WTC11 (cell line): Measurements from ENCODE around the gene MTX1. TPM values are rescaled to one million over a fixed set of nuclear protein-coding genes. Genes with fewer than 3 reads are reported as not detected.

Source experiments
- ATAC-seq: fragments of 200-7000 bp; cut with Tn5 transposase; 2 replicates; pipeline ENCODE4 v1.10.0; 2021; ENCODE audit warnings: mild to moderate bottlenecking, moderate library complexity
- CTCF ChIA-PET: fragments of 300-600 bp; sonication (Branson Sonifier 250); formaldehyde crosslinking; loops from one replicate; lab custom pipeline; 2021; ENCODE audit warnings: antibody characterized with exemption; lab: Charles Lee
- POLR2A ChIA-PET: fragments of 350-600 bp; sonication (Branson Sonifier 250); formaldehyde crosslinking; loops from one replicate; lab custom pipeline; 2021; ENCODE audit warnings: antibody characterized with exemption; lab: Charles Lee
- DNase-seq: peaks from one replicate; pipeline ENCODE4 v3.0.0; 2021; ENCODE audit warnings: low spot score
- H3K27ac Mint-ChIP-seq: 2 replicates; pipeline ENCODE4 v1.8.0; 2021; ENCODE audit warnings: mixed read lengths
- H3K27me3 Mint-ChIP-seq: 2 replicates; pipeline ENCODE4 v1.8.0; 2021; ENCODE audit warnings: low read depth, mild to moderate bottlenecking, moderate library complexity, mixed read lengths
- H3K36me3 Mint-ChIP-seq: 2 replicates; pipeline ENCODE4 v1.8.0; 2021; ENCODE audit warnings: mixed read lengths
- H3K4me1 Mint-ChIP-seq: 2 replicates; pipeline ENCODE4 v1.8.0; 2022; ENCODE audit warnings: mixed read lengths
- H3K4me3 Mint-ChIP-seq: 2 replicates; pipeline ENCODE4 v1.8.0; 2021; ENCODE audit warnings: mild to moderate bottlenecking, moderate library complexity, mixed read lengths
- H3K9me3 Mint-ChIP-seq: 2 replicates; pipeline ENCODE4 v1.8.0; 2021; ENCODE audit warnings: mixed read lengths
- EMX1 ChIP-seq: fragments of 250-450 bp; sonication (Bioruptor Pico); IDR thresholded peaks from 2 replicates; pipeline ENCODE4 v1.8.0; 2021; ENCODE audit warnings: mild to moderate bottlenecking
- FOXK1 ChIP-seq: sonication (generic); formaldehyde crosslinking; IDR thresholded peaks from 2 replicates; pipeline ENCODE4 v1.8.0; 2022; ENCODE audit warnings: mild to moderate bottlenecking, moderate library complexity, missing genetic modification reagents
- GABPB1 ChIP-seq: sonication (generic); formaldehyde crosslinking; IDR thresholded peaks from 2 replicates; pipeline ENCODE4 v1.8.1; 2023; ENCODE audit warnings: mild to moderate bottlenecking, missing genetic modification reagents
- GRHL2 ChIP-seq: fragments of 250-450 bp; sonication (Bioruptor Pico); IDR thresholded peaks from 2 replicates; pipeline ENCODE4 v1.8.0; 2022; ENCODE audit warnings: mild to moderate bottlenecking, moderate library complexity; ENCODE audit not compliant: insufficient replicate concordance, severe bottlenecking
- GTF2I ChIP-seq: fragments of 250-450 bp; sonication (Bioruptor Pico); conservative IDR thresholded peaks from 2 replicates; pipeline ENCODE4 v1.4.0; 2021; ENCODE audit warnings: mild to moderate bottlenecking
- NFE2L1 ChIP-seq: sonication (generic); formaldehyde crosslinking; IDR thresholded peaks from 2 replicates; pipeline ENCODE4 v1.8.1; 2023; ENCODE audit warnings: missing genetic modification reagents
- OVOL2 ChIP-seq: fragments of 250-450 bp; sonication (Bioruptor Pico); IDR thresholded peaks from 2 replicates; pipeline ENCODE4 v1.9.0; 2021; ENCODE audit warnings: mild to moderate bottlenecking, borderline replicate concordance
- SP1 ChIP-seq: sonication (generic); formaldehyde crosslinking; conservative IDR thresholded peaks from 2 replicates; pipeline ENCODE4 v1.8.1; 2022; ENCODE audit warnings: missing genetic modification reagents
- TEAD1 ChIP-seq: sonication (generic); formaldehyde crosslinking; IDR thresholded peaks from 2 replicates; pipeline ENCODE4 v1.8.0; 2022; ENCODE audit warnings: mild to moderate bottlenecking, missing genetic modification reagents
- ZNF232 ChIP-seq: sonication (generic); formaldehyde crosslinking; IDR thresholded peaks from 2 replicates; pipeline ENCODE4 v1.8.0; 2022; ENCODE audit warnings: mild to moderate bottlenecking, missing genetic modification reagents
- ZNF416 ChIP-seq: fragments of 250-450 bp; sonication (Bioruptor Pico); IDR thresholded peaks from 2 replicates; pipeline ENCODE4 v1.9.0; 2021; ENCODE audit warnings: mild to moderate bottlenecking, inconsistent platforms
- total RNA-seq: library from RNA; stranded (reverse); gene quantifications from 3 replicates; pipeline ENCODE4 v1.2.3, GENCODE V29; 2021
- TF ChIP-seq, protein P1 (sequence below): fragments of 200-600 bp; IDR thresholded peaks from 2 replicates; pipeline ENCODE4 v1.8.0; 2022; ENCODE audit warnings: antibody characterized with exemption
- TF ChIP-seq, protein P2 (sequence below): sonication (generic); formaldehyde crosslinking; IDR thresholded peaks from 2 replicates; pipeline ENCODE4 v1.8.0; 2022; ENCODE audit warnings: mild to moderate bottlenecking, missing genetic modification reagents
- TF ChIP-seq, protein P3 (sequence below): sonication (generic); formaldehyde crosslinking; IDR thresholded peaks from 2 replicates; pipeline ENCODE4 v1.8.1; 2023; ENCODE audit warnings: mild to moderate bottlenecking, moderate library complexity, missing genetic modification reagents
- TF ChIP-seq, protein P4 (sequence below): fragments of 250-450 bp; sonication (Bioruptor Pico); IDR thresholded peaks from 2 replicates; pipeline ENCODE4 v1.9.0; 2021; ENCODE audit warnings: mild to moderate bottlenecking
- TF ChIP-seq, protein P5 (sequence below): fragments of 250-450 bp; sonication (Bioruptor Pico); IDR thresholded peaks from 2 replicates; pipeline ENCODE4 v1.9.0; 2021; ENCODE audit warnings: mild to moderate bottlenecking, borderline replicate concordance
- TF ChIP-seq, protein P6 (sequence below): fragments of 250-450 bp; sonication (Bioruptor Pico); IDR thresholded peaks from 2 replicates; pipeline ENCODE4 v1.9.0; 2021; ENCODE audit warnings: mild to moderate bottlenecking
- TF ChIP-seq, protein P7 (sequence below): sonication (generic); formaldehyde crosslinking; conservative IDR thresholded peaks from 2 replicates; pipeline ENCODE4 v1.8.1; 2023; ENCODE audit warnings: mild to moderate bottlenecking, low read depth, missing genetic modification reagents, moderate library complexity

The MTX1 gene
- total RNA-seq, 1 experiment from 2014 or later, result 62.8 TPM

DNA sequence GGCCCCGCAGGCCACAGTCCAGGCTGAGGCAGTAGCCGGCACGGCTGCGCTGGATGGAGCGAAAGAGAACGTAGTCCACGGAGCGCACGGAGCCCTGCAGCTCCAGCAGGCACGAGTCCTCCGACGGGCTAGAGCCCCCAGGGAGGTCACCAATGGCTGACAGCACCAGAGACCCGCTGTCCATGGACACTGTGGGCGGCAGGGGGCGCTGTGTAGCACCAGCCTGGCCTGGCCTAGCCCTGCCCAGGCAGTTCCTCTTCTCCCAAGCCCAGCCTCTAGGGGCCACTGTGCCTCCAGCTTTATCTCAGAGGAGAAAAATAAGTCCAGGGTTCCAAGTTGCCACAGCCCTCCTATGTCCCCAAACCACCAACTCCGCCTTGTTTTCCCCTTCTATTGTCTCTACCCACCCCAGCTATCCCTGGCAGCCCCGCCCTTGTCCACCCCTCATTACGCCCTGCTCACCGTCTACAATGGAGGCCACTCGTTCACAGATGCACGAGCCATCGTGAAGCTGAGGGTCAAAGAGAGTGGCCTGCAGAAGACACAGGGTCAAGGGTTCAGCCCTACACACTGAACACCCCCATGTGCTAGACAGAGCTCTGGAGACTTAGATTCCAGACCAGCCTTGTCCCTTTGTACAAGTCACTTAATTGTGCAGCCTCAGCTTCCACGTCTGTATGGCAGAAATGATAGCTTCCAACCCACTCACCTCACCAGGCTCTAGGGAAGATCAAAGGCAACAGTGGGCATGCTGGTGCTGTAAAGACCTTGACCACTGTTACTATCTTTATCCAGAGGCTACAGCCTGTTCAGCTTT, 42.3 kb downstream of the MTX1 start:
- DNase-seq, result peak; percentile 99
- Mint-ChIP-seq H3K36me3 (peaks cover 17% of the 10 kb centered on the region), H3K9me3 (no peaks in the 10 kb centered on the region), H3K27me3 (peaks cover 16% of the 10 kb centered on the region), H3K4me1 (peaks cover 24% of the 10 kb centered on the region), H3K27ac (peak overlapping the region; percentile 89), H3K4me3 (peak overlapping the region; percentile 58)
- no peak for TF ChIP-seq GABPB1 (CRISPR knock-in tag)
- TF ChIP-seq, protein P1, sequence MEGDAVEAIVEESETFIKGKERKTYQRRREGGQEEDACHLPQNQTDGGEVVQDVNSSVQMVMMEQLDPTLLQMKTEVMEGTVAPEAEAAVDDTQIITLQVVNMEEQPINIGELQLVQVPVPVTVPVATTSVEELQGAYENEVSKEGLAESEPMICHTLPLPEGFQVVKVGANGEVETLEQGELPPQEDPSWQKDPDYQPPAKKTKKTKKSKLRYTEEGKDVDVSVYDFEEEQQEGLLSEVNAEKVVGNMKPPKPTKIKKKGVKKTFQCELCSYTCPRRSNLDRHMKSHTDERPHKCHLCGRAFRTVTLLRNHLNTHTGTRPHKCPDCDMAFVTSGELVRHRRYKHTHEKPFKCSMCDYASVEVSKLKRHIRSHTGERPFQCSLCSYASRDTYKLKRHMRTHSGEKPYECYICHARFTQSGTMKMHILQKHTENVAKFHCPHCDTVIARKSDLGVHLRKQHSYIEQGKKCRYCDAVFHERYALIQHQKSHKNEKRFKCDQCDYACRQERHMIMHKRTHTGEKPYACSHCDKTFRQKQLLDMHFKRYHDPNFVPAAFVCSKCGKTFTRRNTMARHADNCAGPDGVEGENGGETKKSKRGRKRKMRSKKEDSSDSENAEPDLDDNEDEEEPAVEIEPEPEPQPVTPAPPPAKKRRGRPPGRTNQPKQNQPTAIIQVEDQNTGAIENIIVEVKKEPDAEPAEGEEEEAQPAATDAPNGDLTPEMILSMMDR, result peak; percentile 99
- TF ChIP-seq ZNF416 (CRISPR knock-in tag), result peak; percentile 32; the same call in 1 of the 2 replicates
- peak; percentile 33; the same call in 1 of the 2 replicates for TF ChIP-seq SP1 (CRISPR knock-in tag)
- TF ChIP-seq FOXK1 (CRISPR knock-in tag), result 0 out of 2 replicates have a peak, but pooled peaks have one; percentile 17
- TF ChIP-seq, protein P2, sequence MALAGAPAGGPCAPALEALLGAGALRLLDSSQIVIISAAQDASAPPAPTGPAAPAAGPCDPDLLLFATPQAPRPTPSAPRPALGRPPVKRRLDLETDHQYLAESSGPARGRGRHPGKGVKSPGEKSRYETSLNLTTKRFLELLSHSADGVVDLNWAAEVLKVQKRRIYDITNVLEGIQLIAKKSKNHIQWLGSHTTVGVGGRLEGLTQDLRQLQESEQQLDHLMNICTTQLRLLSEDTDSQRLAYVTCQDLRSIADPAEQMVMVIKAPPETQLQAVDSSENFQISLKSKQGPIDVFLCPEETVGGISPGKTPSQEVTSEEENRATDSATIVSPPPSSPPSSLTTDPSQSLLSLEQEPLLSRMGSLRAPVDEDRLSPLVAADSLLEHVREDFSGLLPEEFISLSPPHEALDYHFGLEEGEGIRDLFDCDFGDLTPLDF (CRISPR knock-in tag), result no peak
- TF ChIP-seq, protein P3, sequence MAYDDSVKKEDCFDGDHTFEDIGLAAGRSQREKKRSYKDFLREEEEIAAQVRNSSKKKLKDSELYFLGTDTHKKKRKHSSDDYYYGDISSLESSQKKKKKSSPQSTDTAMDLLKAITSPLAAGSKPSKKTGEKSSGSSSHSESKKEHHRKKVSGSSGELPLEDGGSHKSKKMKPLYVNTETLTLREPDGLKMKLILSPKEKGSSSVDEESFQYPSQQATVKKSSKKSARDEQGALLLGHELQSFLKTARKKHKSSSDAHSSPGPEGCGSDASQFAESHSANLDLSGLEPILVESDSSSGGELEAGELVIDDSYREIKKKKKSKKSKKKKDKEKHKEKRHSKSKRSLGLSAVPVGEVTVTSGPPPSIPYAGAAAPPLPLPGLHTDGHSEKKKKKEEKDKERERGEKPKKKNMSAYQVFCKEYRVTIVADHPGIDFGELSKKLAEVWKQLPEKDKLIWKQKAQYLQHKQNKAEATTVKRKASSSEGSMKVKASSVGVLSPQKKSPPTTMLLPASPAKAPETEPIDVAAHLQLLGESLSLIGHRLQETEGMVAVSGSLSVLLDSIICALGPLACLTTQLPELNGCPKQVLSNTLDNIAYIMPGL (CRISPR knock-in tag), result peak; percentile 95
- TF ChIP-seq TEAD1 (CRISPR knock-in tag), result peak; percentile 50; the same call in 1 of the 2 replicates
- TF ChIP-seq, protein P4, sequence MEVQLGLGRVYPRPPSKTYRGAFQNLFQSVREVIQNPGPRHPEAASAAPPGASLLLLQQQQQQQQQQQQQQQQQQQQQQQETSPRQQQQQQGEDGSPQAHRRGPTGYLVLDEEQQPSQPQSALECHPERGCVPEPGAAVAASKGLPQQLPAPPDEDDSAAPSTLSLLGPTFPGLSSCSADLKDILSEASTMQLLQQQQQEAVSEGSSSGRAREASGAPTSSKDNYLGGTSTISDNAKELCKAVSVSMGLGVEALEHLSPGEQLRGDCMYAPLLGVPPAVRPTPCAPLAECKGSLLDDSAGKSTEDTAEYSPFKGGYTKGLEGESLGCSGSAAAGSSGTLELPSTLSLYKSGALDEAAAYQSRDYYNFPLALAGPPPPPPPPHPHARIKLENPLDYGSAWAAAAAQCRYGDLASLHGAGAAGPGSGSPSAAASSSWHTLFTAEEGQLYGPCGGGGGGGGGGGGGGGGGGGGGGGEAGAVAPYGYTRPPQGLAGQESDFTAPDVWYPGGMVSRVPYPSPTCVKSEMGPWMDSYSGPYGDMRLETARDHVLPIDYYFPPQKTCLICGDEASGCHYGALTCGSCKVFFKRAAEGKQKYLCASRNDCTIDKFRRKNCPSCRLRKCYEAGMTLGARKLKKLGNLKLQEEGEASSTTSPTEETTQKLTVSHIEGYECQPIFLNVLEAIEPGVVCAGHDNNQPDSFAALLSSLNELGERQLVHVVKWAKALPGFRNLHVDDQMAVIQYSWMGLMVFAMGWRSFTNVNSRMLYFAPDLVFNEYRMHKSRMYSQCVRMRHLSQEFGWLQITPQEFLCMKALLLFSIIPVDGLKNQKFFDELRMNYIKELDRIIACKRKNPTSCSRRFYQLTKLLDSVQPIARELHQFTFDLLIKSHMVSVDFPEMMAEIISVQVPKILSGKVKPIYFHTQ, result no peak
- ChIA-PET CTCF (interaction anchor here (0.5 to 4.8 kb wide), 63 partner anchors 9 to 1484 kb away, joined by 3 to 204 read pairs (median 6); partner anchors contain the start of genes CLK2, FDPS, HCN3 and KRTCAP2), POLR2A (interaction anchor here (1.0 to 1.7 kb wide), 6 partner anchors 10 to 67 kb away, joined by 3 to 6 read pairs (median 4); partner anchors contain the start of gene CLK2)
- peak; percentile 87 for ATAC-seq

DNA sequence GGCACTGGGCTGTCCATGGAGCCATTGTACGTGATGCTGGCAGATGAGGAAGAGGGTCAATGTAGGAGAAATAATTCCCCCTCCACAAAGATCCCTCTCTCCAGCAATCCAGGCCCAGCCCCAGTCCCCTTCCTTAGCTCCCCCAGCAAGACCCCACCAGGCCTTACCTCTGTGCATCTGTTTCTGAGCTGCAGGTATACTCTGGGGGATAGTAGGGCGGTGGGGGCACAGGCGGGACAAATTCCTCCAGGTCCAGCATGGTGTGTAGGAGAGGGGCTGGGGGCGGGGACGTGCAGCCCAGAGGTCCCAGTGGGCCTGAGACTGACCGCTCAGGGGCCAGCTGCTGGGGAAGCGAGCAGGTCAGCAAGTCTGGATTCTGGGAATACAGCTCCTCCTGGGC, 43.1 kb downstream of the MTX1 start:
- DNase-seq, result no peak
- ChIA-PET POLR2A (interaction anchor here (0.6 to 1.7 kb wide), 4 partner anchors 9 to 69 kb away, joined by 3 to 6 read pairs (median 4); partner anchors contain the start of gene RUSC1), CTCF (interaction anchor here (1.0 to 4.8 kb wide), 28 partner anchors 9 to 478 kb away, joined by 3 to 204 read pairs (median 15); partner anchors contain the start of genes CLK2, FDPS, HCN3 and KRTCAP2)
- Mint-ChIP-seq H3K9me3 (no peaks in the 10 kb centered on the region), H3K27me3 (peaks cover 9% of the 10 kb centered on the region), H3K4me3 (no peak overlapping the region), H3K27ac (no peak overlapping the region), H3K4me1 (peaks cover 23% of the 10 kb centered on the region), H3K36me3 (peaks cover 13% of the 10 kb centered on the region)
- no peak for ATAC-seq
- TF ChIP-seq OVOL2 (CRISPR knock-in tag) (no peak), GTF2I (no peak), GRHL2 (CRISPR knock-in tag) (no peak), EMX1 (CRISPR knock-in tag) (no peak), ZNF232 (CRISPR knock-in tag) (no peak), NFE2L1 (CRISPR knock-in tag) (no peak)
- TF ChIP-seq, protein P5, sequence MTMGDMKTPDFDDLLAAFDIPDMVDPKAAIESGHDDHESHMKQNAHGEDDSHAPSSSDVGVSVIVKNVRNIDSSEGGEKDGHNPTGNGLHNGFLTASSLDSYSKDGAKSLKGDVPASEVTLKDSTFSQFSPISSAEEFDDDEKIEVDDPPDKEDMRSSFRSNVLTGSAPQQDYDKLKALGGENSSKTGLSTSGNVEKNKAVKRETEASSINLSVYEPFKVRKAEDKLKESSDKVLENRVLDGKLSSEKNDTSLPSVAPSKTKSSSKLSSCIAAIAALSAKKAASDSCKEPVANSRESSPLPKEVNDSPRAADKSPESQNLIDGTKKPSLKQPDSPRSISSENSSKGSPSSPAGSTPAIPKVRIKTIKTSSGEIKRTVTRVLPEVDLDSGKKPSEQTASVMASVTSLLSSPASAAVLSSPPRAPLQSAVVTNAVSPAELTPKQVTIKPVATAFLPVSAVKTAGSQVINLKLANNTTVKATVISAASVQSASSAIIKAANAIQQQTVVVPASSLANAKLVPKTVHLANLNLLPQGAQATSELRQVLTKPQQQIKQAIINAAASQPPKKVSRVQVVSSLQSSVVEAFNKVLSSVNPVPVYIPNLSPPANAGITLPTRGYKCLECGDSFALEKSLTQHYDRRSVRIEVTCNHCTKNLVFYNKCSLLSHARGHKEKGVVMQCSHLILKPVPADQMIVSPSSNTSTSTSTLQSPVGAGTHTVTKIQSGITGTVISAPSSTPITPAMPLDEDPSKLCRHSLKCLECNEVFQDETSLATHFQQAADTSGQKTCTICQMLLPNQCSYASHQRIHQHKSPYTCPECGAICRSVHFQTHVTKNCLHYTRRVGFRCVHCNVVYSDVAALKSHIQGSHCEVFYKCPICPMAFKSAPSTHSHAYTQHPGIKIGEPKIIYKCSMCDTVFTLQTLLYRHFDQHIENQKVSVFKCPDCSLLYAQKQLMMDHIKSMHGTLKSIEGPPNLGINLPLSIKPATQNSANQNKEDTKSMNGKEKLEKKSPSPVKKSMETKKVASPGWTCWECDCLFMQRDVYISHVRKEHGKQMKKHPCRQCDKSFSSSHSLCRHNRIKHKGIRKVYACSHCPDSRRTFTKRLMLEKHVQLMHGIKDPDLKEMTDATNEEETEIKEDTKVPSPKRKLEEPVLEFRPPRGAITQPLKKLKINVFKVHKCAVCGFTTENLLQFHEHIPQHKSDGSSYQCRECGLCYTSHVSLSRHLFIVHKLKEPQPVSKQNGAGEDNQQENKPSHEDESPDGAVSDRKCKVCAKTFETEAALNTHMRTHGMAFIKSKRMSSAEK, result no peak
- TF ChIP-seq, protein P6, sequence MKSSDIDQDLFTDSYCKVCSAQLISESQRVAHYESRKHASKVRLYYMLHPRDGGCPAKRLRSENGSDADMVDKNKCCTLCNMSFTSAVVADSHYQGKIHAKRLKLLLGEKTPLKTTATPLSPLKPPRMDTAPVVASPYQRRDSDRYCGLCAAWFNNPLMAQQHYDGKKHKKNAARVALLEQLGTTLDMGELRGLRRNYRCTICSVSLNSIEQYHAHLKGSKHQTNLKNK (CRISPR knock-in tag), result no peak
- TF ChIP-seq, protein P7, sequence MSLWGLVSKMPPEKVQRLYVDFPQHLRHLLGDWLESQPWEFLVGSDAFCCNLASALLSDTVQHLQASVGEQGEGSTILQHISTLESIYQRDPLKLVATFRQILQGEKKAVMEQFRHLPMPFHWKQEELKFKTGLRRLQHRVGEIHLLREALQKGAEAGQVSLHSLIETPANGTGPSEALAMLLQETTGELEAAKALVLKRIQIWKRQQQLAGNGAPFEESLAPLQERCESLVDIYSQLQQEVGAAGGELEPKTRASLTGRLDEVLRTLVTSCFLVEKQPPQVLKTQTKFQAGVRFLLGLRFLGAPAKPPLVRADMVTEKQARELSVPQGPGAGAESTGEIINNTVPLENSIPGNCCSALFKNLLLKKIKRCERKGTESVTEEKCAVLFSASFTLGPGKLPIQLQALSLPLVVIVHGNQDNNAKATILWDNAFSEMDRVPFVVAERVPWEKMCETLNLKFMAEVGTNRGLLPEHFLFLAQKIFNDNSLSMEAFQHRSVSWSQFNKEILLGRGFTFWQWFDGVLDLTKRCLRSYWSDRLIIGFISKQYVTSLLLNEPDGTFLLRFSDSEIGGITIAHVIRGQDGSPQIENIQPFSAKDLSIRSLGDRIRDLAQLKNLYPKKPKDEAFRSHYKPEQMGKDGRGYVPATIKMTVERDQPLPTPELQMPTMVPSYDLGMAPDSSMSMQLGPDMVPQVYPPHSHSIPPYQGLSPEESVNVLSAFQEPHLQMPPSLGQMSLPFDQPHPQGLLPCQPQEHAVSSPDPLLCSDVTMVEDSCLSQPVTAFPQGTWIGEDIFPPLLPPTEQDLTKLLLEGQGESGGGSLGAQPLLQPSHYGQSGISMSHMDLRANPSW (CRISPR knock-in tag), result no peak
